NCI-H2196 treated with DMSO at 0.1 percent for 48 hours (cell line): ENCODE results near the gene RPSA.
"Not testable (repeated sequence)": the region's sequence is repeated elsewhere in the genome, so short reads cannot be mapped to it uniquely, and the experiment has no call there.

Experiments used
- DNase-seq: peaks from one replicate; lab custom pipeline; 2025; ENCODE audit not compliant: unreplicated experiment; lab: John Stamatoyannopoulos, UW

The RPSA gene

GRCh38 chr3:39388741-39389248 is 17.7 kb upstream of the RPSA start:
- no peak for DNase-seq

GRCh38 chr3:39390181-39390580 is 16.3 kb upstream of the RPSA start:
- DNase-seq: no peak

DNA sequence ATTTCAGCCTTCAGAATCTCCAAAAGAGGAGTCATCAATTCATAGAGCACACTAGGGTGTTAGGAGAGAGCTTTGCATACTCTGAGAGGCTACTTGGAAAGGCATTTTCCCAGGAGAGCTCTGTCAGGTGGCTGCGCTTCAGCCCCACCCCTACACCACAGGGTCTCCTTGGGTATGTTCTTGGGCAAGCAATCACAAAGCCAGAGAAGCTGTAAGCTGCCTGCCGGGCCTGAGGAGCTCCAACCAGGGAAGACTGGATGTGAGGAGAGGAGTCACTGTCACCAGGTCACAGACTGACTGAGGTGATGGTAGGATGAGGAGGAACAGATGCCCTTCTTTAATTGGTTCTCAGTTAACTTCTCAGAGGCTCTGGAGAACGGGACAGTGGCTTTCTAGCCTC is 9.8 kb upstream of the RPSA start:
- no peak for DNase-seq

DNA sequence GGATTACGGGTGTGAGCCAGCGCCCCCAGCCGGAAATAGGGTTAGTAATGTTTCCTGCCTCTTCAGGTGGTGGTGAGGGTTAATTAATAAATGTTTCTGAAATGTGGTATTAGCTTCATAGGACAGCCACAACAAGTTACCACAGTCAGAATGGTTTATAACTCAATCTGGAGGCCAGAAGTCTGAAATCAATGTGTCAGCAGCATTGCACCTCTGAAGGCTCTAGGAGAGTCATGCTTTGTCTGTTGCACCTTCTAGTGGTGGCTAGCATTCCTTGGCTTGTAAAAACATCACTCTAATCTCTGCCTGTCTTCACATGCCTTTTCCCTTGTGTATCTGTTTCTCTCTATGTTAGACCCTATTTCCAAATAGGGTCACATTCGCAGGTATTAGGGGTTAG is 7.8 kb upstream of the RPSA start:
- DNase-seq: no peak

DNA sequence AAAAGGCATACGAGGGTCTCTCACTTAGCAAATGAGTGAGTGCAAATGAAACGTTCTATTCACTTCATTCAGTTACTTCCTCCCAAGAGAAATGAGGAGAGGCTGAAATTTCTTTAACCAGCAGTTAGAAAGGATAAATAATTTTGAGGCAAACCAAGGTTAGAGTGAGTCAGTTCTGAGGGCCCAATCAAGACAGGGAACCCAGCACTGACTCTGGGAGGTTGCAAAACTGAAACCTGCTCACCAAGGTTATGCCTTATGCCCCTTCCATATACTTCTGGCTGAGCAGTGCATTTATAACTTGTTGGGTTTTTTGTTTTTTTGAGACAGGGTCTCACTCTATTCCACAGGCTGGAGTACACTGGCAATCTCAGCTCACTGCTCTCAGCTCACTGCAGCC is 4.5 kb upstream of the RPSA start:
- DNase-seq: no peak

- DNase-seq: no peak
Measured at GRCh38 chr3:39404943-39405686, 1.4 kb upstream of the RPSA start.

GRCh38 chr3:39405687-39406367 is 693 bp upstream of the RPSA start:
- DNase-seq: no peak

- DNase-seq: no peak
Measured at GRCh38 chr3:39407259-39407629, 724 bp downstream of the RPSA start.

- DNase-seq: no peak
Measured at GRCh38 chr3:39407773-39408492, 1.4 kb downstream of the RPSA start.

DNA sequence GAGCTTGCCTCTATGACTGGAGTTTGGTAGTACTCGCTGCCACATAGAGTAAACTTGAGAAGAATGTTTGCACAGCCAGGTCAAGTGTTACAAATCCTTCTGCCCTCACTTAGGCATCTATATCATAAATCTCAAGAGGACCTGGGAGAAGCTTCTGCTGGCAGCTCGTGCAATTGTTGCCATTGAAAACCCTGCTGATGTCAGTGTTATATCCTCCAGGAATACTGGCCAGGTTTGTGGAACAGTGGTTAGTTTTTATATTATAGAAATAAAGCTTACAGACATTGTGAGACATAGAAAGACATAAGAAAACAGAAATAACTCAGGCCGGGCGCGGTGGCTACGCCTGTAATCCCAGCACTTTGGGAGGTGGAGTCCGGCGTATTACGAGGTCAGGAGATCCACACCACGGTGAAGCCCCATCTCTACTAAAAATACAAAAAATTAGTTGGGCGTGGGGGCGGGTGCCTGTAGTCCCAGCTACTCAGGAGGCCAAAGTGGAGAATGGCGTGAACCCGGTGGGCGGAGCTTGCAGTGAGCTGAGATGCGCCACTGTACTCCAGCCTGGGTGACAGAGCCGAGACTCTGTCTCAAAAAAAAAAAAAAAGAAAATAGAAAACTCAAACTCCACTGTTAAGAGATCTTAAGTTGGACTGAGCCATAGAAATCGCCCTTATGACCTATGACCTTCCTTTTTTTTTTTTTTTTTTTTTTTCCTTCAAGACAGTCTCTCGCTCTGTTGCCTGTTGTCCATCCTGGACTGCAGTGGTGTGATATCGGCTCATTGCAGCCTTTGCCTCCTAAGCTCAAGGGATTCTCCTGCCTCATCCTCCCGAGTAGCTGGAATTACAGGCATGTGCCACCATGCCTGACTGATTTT is 2.2 kb downstream of the RPSA start:
- no peak for DNase-seq

DNA sequence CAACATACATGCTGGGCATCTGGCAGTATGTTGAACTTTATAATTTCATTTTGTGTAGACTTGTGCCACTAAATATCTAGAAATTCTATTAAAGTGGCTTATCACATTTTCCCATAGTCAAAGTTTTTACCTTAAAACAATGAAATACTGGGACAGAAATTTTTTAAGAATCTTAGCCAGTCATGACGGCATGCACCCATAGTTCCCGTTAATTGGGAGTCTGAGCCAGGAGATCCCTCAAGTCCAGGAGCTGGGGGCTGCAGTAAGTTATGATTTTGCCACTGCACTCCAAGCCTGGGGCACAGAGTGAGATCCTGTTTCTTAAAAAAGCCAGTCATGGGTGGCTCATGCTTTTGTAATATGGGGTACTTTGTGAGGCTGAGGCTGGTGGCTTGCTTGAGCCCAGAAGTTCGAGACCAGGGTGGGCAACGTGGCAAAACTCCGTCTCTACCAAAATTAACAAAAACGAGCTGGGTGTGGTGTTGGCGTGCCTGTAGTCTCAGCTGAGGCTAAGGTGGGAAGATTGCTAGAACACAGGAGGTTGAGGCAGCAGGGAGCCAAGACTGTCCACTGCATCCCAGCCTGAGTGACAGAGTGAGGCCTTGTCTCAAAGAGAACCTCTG is 3.1 kb downstream of the RPSA start:
- no peak for DNase-seq

GRCh38 chr3:39410893-39411292 is 4.4 kb downstream of the RPSA start:
- DNase-seq: no peak

DNA sequence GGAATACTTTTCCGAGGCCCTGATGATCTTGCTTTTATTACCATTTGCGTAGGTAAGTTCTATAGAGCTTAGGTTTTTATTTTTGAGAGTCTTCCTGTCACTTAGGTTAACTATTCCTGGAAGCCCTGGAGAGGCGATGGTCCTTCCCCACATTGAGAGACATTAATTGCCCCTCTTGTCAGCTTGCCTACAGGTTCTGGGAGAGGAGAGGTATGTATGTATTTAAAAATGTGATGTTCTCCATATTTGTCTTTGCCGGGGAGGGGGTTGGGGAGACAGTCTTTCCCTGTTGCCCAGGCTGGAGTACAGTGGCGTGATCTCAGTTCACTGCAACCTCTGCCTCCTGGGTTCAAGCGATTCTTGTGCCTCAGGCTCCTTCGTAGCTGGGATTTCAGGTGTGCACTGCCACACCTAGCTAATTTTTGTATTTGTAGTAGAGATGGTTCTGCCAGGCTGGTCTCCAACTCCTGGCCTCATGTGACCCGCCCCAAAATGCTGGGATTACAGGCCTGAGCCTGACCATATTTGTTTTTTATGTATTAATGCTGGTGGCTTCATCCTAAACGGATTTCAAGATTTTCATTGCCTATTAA is 6.2 kb downstream of the RPSA start:
- no peak for DNase-seq

GRCh38 chr3:39413691-39414420 is 7.3 kb downstream of the RPSA start:
- no peak for DNase-seq

GRCh38 chr3:39414421-39414907 is 7.9 kb downstream of the RPSA start:
- DNase-seq: no peak

- DNase-seq: not testable (repeated sequence)
Measured at GRCh38 chr3:39415302-39415701, 8.8 kb downstream of the RPSA start.

DNA sequence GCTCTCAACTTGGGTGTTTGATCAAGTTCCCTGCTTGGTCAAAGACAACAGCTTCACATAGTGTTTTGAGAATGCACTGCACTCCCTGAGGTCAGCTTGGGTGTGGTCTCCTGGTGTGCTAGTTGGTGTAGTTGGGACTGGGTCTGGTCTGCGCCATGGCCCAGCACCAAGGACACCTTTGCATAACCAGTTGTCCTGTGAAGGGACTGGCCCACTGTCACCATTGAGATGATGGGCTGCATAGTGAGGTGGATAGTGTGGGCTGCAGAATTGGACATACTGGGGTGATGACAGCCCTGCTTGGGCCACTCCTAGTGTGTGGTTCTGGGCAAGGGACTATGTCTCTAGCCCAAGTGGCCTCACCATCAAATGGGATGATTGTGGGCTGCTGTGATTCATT is 9.5 kb downstream of the RPSA start:
- no peak for DNase-seq

DNA sequence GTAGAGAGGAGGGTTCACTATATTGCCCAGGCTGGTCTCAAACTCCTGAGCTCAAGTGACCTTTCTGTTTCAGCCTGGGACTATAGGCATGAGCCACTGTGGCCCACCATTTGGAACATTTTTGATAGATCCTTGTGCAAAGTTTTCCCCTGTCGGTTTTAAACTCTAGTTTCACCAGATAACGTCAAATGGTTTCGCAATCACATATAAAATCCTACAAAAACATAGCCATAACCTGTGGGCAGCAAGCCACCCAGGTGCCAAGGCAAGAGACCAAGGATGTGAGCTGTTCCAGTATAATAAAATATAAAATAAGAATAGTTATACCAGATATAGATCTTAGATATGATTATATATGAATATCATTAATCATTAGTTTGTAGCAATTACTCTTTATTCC is 10.5 kb downstream of the RPSA start:
- not testable (repeated sequence) for DNase-seq

GRCh38 chr3:39418556-39419225 is 12.2 kb downstream of the RPSA start:
- DNase-seq: not testable (repeated sequence)
